Dedifferentiated amniotic fluid mesenchymal stem cell (primary cell): ENCODE data around the gene SAP30.
A peak's percentile ranks its signal among the peaks of the same experiment; 100 is the strongest.

ENCODE experiments used
- DNase-seq: peaks from one replicate; pipeline ENCODE4 v3.0.0-alpha.2; 2016; ENCODE audit errors: extremely low spot score

Gene SAP30

GRCh38 chr4:173370477-173371291 is at the start of gene SAP30:
SAP30 (plus strand) TSS chr4:173370954; CDS start chr4:173371183, 229 bp downstream.
- DNase-seq, result peak; percentile 98

- no peak for DNase-seq
Observed at GRCh38 chr4:173325007-173325736, 45.6 kb upstream of the SAP30 start.

- no peak for DNase-seq
Observed at GRCh38 chr4:173328236-173328901, 42.4 kb upstream of the SAP30 start.

GRCh38 chr4:173330590-173330989 is 40.2 kb upstream of the SAP30 start:
- DNase-seq, result no peak

GRCh38 chr4:173332021-173332487 is 38.7 kb upstream of the SAP30 start:
- DNase-seq, result no peak

GRCh38 chr4:173332963-173333657 is 37.6 kb upstream of the SAP30 start:
- DNase-seq, result no peak

GRCh38 chr4:173333658-173334084 is 37.1 kb upstream of the SAP30 start:
- peak; percentile 28 for DNase-seq

GRCh38 chr4:173334085-173334890 is 36.5 kb upstream of the SAP30 start, which contains the start of gene HMGB2:
HMGB2 (minus strand) TSS chr4:173334358; CDS start chr4:173333649, 709 bp downstream.
- peak; percentile 99 for DNase-seq

- peak; percentile 18 for DNase-seq
Observed at GRCh38 chr4:173334891-173335752, 35.6 kb upstream of the SAP30 start.

- no peak for DNase-seq
Observed at GRCh38 chr4:173337463-173337862, 33.3 kb upstream of the SAP30 start.

- DNase-seq, result no peak
Observed at GRCh38 chr4:173343832-173344397, 26.8 kb upstream of the SAP30 start.

GRCh38 chr4:173345648-173346047 is 25.1 kb upstream of the SAP30 start:
- DNase-seq, result no peak

GRCh38 chr4:173346074-173346473 is 24.7 kb upstream of the SAP30 start:
- peak; percentile 46 for DNase-seq

- no peak for DNase-seq
Observed at GRCh38 chr4:173347467-173347866, 23.3 kb upstream of the SAP30 start.

- no peak for DNase-seq
Observed at GRCh38 chr4:173357939-173358338, 12.8 kb upstream of the SAP30 start.

GRCh38 chr4:173360587-173361221 is 10.1 kb upstream of the SAP30 start:
- no peak for DNase-seq

- DNase-seq, result no peak
Observed at GRCh38 chr4:173362666-173363065, 8.1 kb upstream of the SAP30 start.

GRCh38 chr4:173365359-173365996 is 5.3 kb upstream of the SAP30 start:
- no peak for DNase-seq
